SK-N-MC (cell line): ENCODE results near the gene ARID4A.

Source experiments
- EZH2 ChIP-seq: fragments of 200-600 bp; sonication (generic); IDR thresholded peaks from one replicate; pipeline ENCODE4 v1.6.1; 2017; ENCODE audit warnings: antibody characterized with exemption
- POLR2AphosphoS5 ChIP-seq: IDR thresholded peaks from 2 replicates; pipeline ENCODE4 v1.6.1; 2012; ENCODE audit warnings: mild to moderate bottlenecking, low read depth, low read length, borderline replicate concordance

GRCh38 chr14:58395562-58395811 is 97.1 kb downstream of the ARID4A start:
- TF ChIP-seq POLR2AphosphoS5: no peak
- no peak for TF ChIP-seq EZH2
